GM21367 (cell line): ENCODE results near the gene HOXA7.

ENCODE experiments used
- ATAC-seq: cut with Tn5 transposase; IDR thresholded peaks from one replicate; pipeline ENCODE4 v1.9.1; 2021; ENCODE audit not compliant: unreplicated experiment

HOXA7 gene

DNA sequence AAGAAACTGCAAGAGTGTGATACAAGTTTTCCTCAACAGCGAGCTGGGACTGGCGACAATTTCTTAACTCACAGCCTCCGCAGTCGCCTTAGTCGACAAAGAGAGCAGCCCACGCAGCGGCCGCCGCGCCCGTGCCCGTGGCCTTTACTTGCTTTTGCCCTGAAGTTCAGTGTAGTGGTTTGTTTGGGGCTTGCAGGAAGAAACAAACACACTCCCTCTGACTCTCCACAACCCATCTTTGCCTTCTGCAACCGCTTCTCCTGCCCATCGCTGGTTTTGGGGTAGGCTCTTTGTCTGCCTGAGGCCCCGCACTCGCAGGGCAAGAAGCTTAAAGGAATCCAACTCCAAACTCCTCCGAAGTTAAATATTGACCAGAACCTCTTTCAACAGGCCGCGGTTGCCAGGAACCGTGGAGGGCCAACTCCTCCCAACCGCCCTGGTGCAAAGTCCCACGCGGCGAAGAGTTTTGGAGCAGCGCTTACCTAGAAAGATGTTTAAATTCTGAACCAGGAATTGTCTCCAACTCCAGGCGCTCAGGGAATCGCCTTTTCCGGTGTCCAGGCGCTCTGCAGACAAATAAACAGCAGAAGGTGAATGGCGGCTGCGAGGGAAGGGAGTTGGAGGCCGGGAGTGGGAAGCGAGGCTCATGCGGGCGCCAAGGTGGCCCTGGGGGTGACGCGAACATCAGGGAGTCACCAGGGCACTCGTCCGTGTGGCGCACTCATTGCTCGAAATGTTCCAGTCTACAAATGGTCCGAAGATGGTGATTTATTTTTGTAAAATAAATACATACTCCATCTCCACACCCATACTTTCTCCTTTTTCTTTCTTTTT, 34.2 kb downstream of the HOXA7 start:
- no peak for ATAC-seq

DNA sequence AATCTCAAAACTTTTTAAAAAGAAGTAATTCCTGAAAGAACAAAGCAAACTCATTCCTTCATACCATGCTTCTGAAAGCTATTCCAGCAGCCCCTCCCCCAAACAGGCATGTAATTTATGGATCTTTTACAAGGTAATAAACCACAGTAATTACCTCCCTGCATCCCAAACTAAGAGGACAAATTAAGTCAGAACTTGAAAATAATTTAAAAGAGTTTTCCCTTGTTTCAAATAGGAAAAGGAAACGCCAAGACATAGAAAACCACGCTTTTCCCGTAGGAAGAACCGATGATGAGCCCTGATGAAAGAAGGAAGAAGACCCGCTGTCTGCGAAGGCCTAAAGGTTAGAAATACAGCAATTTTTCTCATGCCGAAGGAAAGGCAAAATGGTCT, 34.8 kb downstream of the HOXA7 start:
- no peak for ATAC-seq

DNA sequence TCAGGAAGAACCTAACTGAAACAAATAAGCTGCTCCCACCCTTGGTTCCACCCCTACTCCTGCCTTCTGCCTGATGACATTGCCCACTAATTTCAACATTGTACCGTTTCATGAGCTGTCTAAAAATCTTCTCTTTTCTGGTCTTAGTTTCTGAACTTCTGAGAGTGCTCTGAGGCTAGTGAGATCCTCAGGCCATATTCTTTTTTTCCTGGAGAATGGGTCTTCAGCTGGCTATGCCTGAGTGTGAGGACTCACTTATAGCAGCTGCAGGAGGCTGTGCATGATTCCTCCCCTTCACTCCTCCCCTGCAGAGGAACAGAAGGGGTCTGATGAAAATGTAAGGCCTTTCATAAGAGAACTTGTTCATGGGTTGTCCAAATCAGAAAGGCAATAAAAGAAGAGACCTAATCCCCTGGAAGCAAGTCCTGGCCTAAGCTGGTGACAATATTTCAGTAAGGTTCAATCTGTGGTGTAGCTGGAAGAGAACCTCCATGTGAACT, 37.0 kb downstream of the HOXA7 start:
- no peak for ATAC-seq

DNA sequence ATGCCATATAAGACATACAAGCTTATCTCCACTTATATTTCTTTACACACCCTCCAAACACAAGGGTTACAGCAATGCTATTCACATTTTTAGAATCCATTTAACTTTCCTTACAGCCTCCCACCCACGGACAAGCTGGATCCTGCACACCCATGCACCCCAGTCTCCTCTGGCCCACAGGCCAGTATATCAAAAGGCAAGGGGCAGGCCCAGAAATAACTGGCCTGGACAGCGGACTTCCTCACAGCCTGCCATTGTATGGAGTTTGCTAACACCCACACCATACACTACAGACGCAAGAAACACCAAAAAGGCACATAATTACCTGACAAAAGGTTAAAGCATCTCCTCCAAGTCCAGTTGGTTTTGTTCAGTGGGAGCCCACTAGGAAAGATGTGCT, 37.9 kb downstream of the HOXA7 start:
- no peak for ATAC-seq

DNA sequence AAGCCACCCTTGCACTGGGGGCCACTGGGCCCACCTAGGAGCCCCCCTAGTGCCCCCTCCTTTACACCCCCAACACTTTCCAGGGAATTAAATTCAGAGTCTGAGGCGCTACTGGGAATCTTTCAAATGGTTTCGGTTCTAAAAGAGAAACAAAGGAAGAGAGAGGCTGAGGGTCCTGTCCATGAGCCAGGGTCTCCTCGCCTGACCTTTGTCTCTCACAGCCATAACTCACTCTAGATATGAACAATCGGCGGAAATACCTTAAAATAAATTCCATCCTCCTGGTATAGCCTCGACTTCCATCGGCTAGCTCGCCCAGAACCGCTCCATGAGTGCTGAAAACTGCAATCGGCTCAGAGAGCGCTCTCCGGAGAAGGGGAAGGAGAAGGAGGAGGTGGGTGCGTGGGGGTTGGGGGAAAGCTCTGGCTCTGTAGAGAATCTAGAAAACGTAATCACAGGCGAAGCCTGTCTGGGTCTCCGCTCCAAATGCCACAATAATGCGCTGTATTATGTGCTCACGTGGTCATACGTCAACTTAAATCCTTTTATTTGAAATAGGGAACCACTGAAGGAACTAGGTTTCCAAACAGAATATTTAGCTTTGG, 38.5 kb downstream of the HOXA7 start:
- ATAC-seq, result no peak

DNA sequence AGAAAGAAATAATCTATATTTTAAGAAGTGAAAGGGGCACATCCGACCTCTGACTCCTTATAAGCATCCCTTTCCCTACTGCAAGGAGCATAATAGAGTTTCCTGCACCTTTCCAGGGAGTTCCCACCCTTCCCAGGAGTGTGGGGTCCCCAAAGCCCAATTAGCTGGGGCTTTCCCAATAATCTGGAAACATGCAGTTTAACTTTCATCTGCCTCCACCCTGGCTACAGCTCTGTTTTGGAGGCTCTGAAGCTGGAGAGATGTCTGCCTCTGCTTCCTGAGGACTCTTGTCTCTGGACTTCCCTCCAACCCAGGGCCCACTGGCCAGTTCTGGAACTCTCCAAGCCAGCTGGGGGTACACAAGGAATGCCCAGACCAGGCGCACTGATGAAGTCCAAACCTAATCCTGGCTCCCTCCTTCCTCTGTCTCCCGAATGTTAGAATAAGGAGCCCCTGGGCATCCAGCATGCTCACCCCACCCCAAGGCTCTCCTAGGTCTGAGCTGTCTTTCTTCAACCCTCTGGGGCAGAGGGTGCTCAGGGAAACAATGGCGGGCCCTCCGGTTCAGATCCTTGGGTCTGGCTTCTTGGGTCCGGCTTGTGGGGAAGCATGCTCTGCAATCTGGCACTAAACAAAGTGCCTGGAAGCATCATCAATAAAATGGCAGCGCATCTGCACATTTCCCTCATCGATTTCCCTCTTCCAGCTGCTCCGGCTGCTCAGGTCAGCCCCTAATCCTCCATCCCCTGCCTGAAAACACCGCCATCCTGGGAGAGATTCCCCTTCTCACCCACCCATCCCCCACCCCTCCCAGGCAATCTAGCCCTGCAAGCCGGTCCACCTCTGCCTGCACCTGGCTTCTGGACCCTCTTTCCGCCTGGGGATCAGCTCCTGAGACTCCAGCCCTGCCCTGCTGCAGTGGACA, 39.3 kb downstream of the HOXA7 start:
- no peak for ATAC-seq

DNA sequence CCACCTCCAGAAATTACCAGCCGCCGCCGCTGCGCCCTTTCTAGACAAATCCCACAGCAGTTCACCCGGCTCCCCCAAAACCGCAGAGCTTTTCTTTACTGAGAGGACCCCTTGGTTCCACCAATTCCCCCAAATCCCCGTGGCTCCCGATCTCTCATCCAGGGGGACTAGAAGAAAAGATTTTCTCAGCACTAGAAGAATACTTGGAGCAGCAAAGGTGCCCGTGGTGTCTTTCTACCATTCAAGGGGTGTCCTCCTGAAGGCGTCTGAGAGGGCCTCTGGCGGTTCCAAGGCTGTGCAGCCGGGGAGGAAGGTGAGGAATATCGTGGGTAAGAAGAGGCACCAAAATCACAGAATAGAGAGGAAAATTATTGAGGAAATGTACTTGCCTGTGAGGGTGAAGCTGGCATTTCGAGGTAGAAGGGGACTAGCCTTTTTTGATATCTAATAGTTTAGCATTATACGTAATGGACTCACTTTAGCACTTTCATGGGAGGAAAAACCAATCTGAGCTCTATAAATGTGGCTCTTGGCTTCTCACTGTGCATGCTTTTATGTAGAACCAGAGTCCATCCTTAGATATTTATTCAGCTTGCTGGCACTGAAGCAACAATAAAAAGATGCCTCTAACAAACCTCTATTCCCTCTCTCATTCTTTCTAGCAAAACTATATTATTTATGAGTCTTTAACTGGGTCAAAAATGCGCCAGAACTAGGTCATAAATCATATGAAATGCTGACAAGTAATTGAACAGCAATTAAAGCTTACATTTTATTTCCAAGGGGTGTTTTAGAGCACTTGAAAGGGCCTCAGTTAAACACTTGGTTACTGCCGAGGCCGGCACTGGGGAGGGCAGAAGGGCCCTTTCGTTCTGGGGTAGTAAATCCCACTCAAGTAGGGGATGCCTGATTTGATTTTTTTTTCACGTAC, 40.2 kb downstream of the HOXA7 start:
- no peak for ATAC-seq

DNA sequence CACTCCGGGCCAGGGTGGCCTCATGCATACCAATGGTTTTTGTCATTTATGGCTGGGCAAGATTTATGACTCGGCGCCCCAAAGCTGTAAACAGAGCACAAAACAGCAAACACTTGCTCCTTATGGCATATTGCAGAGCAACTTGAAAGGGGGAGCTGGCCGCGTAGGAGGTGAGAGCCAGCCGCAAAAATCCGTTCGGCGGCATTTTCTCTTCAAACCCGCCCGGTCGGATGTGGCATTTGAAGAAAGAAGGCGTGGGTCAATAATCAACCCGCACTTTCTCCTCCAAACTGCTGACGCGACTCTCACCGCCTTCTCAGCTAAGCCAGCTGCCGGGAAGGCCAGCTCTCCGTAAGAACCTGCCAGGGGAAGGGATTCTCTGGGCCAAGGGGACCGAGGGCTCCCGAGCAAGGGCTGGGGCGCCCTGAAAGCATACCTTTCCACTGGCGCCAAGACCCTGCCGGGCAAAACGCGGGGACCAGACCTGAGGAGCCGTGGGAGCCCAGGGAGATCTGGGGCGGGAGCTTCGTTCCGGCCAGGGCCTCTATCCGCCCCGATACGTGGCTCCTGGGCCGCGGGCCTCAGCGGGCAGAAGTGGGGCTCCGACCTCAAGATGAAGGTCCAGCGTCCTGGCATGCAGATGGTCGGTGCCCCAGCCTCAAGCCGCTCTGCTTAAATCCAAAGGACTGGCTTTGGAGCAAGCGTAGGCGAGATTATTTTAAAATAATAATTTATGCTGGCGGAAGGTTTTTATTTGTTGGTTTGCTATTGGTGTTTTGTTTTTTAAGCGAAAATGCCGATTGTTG, 41.1 kb downstream of the HOXA7 start:
- no peak for ATAC-seq

DNA sequence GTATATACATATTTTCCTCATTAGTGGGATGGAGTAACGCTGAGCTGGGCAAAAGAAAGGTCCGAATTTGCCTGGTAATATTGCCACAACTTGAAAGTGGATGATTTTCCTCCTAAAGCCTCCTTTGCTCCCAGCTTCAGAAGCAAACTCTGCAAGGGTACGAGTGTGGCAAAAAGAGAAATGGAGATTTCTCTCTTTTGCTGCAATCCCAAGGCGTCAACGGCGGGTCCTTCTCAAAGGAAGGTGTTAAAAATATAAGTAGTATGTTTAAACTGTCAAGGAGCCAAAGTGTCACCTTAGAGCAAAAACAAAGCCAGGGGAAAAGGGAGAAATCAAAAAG, 41.6 kb downstream of the HOXA7 start:
- ATAC-seq, result no peak

DNA sequence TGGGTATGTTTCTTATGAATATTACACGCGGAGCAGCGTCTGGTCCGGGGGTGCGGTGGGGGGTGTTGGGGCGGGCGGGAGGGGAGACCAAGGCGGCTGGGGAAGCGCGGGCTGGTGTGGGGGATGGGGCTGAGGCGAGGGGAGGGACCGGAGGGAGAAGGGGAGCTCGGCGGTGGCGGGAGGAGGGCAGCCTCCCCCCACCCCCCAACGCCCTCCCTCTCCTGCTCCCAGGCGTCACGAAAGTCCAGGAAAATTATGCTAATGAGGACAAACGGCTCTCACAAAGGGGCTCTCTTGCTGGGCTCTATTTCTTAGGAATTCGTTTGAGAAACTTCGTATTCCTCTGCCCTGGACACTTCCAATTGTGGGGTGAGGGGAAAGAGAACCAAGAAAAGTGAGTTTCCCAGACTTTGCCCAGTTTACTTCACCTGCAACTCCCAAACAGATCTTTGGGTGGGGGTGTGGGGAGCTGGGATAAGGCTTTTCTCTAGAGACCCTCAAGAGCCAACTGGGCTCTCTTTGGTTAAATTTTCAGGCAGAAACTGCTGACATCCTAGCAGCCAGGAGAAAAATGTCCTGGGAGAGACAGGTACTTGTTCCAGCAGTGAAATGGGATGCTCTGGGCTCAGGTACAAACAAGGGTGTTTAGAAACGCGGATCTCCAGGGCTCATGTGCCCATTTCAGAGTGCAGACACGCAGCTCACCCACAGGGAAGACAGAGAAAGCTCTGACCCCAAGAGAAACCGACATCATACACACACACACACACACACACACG, 42.3 kb downstream of the HOXA7 start:
- no peak for ATAC-seq

DNA sequence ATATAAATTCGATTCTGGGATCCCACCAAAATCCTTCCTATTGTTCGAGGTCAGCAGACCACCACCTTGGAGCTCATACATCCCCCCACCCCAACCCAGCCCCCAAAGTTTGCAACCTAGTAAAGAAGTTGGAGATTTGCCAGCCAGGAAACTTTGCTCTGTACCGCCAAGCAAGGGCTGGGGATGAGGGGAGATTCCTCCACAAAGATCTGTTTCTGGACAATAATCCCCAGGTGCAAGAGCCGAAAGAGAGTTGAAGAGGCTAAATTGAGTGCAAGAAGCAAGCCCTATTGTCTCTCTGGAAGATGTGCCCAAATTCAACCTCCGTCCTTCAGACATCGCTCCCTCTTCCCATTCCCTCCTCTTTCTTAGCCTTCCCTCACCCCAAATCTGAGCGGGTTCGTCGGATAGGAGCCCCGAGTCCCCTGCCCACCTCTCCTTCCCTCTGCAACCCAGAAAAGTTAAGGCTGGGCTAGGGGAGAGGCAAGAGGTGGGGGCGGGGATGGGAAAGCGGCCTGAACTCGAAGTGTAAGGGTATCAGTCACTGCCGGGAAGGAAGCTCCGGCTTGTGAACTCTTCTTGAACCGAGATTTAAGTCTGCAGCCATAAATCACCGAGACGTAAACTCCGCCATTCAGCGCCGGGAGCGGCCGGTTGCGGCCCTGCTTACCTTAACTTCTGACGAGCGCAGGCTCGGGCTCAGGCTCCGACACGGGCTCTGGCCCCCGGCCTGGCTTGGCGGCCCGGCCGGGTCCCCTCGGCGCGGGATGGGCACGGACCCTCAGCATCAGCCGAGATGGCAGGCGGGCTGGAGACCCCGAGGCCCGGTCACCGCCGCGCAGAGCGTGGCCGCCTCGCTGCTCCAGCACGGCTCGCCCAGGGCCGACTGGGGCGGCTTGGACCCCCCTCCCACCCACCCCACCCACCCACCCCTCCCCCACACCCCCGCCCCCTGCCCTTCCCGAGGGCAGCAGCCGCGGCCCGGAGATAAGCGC, 43.2 kb downstream of the HOXA7 start:
- no peak for ATAC-seq

DNA sequence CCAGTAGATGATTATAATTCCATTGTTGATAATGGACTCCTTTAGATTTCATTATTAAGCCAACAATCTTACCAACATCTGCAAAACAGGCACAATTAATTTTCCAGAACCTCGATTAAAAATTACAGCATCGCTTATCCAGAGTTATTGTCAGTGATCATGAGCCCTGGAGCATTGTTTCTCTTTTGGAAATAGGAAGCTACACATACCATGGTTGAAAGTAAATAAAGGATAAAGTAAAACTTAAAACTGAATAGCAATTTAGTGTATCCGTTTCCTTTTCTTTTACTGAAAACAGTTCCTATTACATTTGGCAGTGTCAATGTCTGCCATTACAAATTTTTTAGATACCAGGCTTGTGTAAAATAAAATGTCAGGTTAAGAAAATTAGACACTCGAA, 44.1 kb downstream of the HOXA7 start:
- no peak for ATAC-seq

DNA sequence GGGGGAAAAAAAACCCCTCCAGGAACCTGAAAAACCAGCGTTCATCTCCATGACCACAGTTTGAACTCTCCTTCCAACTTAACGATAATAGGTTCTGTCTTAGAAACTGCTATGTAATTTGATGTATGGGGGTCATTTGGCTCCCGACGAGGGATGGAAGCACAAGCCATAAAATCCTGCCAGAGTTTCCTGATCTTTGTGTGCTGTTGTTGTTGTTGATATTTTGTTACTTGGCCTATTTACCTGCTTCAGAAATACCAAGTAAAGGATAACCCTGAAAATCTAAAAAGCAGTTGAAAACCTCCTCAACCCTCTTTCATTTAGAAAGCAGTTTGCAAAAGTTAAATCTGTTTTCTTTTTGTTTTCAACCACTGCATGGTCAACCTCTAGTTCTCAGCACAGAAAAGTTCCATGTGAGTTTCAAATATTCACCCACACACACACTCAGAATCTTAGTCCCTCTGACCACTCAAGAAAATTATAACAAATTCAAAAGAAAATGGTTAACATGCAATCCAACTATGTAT, 44.7 kb downstream of the HOXA7 start:
- ATAC-seq, result no peak

DNA sequence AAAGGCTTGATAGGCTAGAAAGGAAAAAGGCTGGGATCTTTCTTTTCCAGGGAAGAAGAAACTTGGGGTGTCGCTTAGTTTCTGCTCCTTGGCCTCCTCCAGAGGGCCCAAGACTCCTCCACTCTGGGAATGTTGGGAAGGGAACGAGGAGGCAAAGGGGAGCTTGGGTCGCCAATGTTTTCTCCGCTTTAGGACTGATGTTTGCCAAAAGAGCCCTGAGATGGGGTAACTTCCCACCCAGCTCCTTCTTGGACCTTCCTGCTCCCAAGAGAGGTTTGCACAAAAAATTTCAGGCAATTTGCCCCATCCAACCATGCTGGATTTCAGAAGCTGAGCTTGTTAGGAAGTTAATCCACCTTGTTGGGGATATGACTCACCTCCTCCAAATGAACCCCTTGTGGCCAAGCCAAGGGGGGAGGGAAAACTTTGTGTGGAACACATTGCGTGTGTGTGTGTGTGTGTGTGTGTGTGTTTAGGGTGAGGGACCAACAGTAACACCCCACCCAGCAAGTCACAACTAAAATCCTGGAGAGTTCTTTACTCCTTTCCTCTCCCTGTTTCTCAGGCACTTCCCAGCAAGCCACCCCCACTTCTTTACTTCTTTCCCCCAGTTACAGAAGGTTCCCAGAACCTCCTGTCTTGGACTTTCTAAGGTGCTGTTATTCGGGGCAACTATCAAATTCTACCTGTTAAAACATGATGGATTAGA, 45.3 kb downstream of the HOXA7 start:
- no peak for ATAC-seq

DNA sequence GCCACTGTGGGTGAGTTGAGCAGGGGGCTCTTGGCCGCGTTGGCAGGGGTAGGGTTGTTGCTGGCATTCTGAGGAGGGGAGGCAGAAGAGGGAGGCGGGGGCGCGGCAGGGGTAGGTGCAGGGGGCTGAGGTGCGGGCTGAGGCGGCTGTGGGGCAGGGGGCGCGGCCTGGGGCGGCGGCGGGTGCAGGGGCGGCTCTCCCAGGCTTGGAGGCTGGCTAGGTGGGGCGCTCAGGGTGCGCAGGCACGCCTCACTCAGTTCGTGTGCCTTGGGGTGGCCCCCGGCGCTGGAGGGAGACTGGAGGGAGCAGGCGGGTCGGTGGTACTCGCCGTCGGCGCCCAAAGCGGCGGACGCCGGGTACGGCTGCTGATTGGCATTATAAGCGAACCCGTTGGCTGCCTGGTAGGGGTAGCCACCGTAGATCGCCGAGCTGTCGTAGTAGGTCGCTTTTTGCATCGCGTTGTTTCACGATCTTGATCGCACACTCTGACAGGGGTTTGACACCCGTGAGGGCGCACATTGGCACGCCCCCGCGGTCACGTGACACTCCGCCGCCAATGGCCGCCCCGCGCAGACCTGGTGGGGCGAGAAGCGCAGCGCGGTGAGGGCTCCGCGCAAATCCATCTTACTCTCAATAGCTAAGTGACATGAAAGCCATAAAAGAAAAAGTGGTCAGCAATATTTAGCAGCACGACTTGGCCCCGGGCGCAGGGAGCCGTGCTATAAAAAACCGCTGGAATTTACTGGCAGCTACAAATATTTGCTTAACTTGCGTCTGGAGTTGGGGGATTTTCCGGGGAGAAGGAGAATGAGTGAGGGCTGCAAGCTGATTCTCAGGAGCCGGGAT, 46.1 kb downstream of the HOXA7 start:
- no peak for ATAC-seq
